HCEC 1CT (cell line): Measurements from ENCODE around the gene EPS8.

ENCODE experiments used
- DNase-seq: peaks from one replicate; pipeline ENCODE4 v3.0.0-alpha.2; 2017

EPS8 gene

DNA sequence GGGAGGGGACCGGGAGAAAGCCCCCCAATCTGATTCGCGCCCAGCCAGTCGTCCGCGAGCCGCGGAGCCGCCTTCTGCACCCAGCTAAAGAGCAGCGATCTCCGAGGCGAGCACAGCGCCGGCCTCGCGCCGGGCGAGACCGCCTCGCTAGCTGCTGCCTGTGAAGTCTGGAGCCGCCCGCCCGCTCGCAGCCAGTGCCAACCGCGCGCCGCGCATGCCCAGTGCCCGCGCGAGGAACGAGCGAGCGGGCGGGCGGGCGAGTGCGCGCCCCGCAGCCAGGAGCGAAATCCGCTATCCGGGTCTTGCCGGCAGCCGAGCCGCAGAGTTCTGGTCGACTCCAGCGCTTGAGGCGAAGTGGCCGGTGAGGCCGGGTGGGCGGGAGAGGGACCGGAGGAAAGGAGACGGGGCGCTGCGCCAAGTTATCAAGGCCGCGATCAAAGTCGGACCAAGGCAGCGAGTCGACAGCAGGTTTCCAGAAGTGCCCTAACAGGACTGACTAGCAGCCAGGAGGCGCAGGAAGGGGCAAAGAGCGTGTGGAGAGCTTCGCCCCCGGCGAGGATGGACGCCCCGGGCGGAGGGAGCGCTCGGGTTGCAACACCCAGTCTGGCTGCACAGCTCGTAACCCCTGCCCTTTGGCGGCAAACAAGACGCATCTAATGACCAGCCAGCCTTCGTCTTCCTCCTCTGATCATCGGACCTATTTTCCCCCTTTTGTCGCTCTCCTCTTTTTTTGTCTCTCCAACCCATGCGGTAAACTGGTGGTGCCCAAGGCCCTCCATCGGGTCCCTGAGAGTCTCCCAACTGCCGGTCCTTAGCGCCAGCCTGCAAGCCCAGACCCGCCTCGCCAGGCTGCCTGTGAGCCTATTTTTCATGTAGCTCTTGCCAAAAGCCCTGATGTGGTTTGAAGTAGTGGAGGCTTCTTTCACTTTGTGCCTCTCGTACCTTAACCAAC, at the start of gene EPS8:
Gene EPS8, minus strand, starts transcription at position 169 of the 952 bp plus-strand sequence. CDS start 106,437 bp downstream, outside the sequence.
- DNase-seq = peak; percentile 93

DNA sequence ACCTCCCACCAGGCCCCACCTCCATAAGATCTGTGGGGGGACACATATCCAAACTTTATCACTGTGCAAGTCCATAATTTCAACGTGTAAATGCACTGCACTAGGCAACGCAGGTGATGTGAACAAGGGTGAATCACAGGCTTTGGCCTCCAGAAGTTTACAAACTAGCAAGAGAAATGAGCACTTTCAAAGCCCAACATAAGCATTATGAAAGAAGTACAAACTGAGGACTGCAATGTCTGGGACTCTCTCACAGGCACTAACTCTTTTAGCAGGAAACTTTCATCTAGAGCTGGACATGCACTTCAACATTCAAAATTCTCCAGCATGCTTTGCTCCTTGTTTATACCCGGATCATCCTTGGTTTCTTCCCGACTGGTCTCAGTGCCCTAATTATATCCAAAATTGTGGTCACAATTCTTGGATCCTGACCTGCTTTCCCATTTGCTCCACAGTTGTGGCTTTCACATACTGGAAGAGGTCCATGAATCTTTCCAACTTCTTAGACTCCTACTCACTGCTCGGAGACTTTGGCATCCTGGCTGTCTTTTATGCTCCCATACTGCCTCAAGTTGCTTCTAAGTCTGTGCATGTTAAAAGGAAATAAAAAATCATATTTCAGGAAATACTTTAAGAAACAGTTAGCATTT, 48.1 kb upstream of the EPS8 start:
- DNase-seq = no peak

GRCh38 chr12:15834575-15834974, 45.4 kb upstream of the EPS8 start:
- no peak for DNase-seq

DNA sequence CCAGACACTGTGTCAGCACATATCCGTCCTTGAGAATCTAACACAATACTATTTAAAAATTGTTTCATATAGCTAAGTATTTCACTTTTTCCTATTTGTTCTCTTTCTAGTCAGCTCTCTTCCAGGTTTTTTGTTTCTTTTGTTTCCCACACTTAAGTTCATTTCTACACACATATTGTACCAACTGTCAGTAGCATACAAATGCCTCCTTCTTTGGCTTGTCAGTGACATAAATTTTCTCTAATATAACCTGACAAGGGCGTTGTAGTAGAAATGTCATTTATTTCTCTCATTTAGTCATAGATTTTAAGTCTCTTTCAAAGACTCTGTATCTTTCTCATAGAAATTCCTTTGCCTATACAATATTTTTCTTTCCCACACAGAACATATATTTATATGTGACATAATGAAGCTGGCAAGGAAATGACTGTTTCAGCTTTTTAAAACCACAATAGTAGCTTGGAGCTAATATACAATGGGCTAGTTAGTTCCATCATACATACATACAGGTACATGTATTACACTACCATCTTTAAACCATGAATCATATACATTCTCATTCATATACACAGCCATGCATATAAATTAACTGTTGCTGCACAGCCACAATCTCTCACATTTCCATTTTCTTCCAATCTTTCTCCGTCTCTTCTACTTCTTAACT, 42.3 kb upstream of the EPS8 start:
- DNase-seq = no peak

DNA sequence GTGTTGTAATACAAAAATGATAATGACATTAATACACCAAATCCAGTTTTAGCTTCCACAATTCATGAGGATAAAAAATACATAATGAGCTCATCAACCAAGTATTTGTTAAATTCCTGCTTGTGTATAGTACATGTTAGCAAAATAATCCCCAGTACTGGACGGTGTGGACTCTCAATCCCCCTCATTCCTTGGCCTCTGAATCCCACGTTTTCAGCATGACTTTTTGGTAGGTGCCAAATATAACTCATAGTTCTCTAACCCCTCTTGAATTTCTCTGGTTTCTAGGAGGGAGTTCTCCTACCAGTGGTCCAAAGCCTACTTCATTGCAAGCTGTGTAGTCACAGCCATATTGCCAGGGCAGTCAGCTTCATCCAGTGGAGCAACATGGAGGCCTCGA, 41.4 kb upstream of the EPS8 start:
- peak; percentile 58 for DNase-seq

- DNase-seq = peak; percentile 56
Observed at GRCh38 chr12:15829949-15830348, 40.8 kb upstream of the EPS8 start.

DNA sequence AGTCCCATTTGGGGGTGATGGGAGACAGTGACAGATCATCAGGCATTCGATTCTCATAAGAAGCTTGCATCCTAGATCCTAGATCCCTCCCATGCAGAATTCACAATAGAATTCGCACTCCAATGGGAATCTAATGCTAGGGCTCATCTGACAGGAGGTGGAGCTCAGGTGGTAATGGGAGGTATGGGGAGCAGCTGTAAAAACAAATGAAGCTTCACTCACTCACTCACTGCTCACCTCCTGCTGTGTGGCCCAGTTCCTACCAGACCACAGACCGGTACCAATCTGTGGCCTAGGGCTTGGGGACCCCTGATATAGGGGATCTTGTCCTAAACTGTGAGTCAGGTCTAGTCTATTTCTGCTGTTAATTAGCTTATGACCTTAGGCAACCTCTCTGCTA, 40.1 kb upstream of the EPS8 start:
- DNase-seq = no peak

DNA sequence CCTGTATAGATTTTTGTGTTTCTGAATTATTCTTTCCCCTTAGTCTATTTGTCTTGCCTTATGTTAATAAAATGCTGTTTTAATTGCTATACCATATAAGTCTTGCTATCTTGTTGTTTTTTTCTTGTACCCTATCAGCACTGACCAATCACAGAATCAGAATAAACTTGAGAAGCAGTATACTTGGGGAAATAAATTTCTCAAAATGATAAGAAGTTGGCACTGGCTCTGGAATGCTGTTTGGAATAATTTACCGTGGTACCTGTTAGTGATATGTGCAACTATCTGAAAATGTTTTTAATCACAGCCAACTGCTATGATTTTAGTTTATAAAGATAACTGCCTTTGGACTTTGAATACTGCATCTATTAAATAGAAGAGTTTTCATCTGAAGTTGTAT, 37.9 kb upstream of the EPS8 start:
- no peak for DNase-seq

DNA sequence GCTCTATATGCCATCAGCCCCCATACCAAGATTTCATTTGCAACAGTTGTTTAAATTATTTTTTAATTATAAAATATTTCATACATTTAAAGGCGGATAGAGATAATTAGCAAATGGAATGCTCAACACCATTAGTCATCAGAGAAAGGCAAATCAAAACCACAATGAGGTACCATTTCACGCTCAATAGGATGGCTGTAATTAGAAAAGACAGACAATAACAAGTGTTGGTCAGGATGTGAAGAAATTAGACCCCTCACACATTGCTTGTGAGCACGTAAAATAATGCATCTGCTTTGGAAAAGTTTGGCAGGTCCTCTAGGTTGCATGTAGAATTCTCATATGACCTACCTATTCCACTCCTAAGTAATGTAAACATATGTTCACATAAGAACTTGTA, 35.3 kb upstream of the EPS8 start:
- no peak for DNase-seq

DNA sequence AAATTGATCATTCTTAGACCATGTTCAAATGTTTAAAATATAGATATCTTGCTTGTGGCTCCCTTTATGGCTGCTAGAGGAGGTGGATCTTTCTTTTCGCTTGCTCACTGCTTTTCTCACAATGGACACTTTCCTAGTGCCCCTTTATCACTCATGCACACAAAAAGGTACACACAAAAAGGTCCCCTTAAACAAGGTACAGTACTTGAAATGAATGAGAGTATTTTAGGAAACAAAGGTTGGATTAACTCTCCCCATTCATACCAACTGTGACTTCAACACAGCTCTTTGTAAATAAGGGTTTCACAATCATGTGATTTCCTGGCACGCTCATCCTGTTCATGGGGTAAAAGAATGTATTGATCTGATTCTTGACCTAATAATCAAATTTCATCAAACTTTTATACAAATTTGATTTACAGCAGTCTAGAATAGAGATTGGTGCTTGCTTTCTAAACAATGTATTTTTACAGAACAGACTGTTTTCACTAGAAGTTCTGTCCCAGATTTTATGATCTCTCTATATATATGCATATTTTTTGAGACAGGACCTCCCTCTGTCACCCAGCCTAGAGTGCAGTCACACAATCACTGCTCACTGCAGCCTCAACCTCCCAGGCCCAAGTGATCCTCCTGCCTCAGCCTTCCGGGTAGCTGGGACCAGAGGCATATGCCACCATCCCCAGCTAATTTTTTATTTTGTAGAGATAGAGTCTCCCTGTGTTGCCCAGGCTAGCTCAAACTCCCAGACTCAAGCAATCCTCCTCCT, 34.4 kb upstream of the EPS8 start:
- DNase-seq = no peak

- DNase-seq = no peak
Observed at GRCh38 chr12:15819644-15820437, 30.7 kb upstream of the EPS8 start.

- no peak for DNase-seq
Observed at GRCh38 chr12:15818418-15818817, 29.2 kb upstream of the EPS8 start.

DNA sequence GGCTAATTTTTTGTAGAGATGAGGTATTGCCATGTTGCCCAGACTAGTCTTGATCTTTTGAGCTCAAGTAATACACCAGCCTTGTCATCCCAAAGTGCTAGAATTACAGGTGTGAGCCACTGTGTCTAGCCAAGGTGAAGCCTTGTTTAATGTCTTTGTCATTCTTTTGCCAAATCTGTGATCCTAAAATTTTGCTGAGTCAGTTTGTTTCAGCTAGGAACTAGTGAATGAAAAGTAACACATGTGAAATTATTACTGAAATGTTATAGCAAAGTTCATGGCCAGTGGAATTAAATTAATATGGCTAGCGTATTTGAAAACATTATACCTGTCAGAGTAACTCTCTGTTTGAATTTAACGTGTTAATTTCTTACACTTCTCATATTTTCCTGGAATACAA, 26.5 kb upstream of the EPS8 start:
- no peak for DNase-seq

GRCh38 chr12:15811214-15812127, 22.3 kb upstream of the EPS8 start:
- no peak for DNase-seq

DNA sequence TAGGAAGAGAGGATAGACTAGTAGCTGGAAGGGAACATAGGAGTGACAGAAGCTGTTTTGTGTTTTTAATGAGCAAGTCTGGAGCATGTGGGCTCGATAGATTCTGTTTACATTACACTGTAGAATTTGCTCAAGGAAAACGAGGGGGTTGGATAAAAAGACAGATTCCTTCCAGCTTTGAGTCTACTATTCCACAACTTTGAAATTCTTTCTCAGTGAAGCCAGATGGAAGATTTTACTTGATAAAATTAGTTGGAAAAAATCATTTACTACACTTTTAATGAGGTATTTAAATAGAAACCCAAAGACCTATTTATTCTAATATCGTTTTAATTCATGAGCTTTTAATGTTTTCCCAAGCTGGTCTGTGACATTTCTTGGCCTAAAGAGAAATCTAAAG, 19.5 kb upstream of the EPS8 start:
- no peak for DNase-seq

DNA sequence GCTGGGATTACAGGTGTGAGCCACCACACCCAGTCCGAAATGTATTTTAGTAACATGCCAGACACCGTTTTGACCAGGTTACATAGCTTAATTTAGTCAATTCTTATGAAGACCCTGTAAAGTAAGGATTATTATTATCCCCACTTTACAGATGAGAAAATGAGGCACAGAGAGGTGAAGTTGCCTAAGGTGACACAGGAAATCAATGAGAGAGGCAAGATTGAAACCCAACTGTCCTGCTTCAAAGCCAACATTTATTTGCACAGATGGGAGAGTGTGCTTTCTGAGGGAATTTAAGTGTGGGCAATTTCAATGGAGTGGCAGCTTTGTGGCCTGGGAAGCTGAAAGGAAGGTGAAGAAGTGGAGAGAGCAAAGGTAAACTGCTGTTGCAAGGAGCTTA, 19.1 kb upstream of the EPS8 start:
- no peak for DNase-seq

DNA sequence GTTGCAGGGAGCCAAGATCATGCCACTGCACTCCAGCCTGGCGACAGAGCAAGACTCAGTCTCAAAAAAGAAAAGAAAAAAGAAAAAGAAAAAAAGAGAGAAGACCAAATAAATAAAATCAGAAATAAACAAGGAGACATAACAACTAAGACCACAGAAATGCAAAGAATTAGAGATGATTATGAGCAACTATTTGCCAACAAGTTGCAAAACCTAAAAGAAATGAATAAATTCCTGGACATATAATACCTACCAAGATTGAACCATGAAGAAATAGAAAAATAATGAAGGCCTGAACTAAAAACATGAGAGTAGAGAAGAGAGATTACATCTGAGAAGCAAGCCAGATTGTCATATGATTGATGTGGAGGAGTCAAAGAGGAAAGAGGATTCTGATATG, 17.6 kb upstream of the EPS8 start:
- no peak for DNase-seq

- no peak for DNase-seq
Observed at GRCh38 chr12:15801770-15802744, 12.9 kb upstream of the EPS8 start.

DNA sequence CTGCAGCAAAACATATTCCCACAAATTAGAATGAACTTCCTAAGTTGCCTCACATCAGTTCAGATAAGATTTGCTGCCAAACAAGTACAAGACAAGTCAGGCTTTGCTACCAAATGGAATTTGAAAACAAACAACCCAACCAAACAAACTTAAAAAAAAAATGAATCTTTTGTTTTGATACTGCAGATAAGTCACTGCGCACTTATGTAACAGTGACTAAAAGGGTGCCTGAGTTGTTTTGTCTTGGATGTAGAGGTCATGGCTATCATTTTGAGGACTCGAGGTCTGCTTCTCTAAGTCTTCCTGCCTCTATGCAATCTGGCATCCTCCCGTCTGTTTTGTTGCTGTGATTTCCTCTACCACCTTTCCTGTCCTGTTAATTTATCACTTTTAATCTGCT, 11.1 kb upstream of the EPS8 start:
- DNase-seq = no peak

DNA sequence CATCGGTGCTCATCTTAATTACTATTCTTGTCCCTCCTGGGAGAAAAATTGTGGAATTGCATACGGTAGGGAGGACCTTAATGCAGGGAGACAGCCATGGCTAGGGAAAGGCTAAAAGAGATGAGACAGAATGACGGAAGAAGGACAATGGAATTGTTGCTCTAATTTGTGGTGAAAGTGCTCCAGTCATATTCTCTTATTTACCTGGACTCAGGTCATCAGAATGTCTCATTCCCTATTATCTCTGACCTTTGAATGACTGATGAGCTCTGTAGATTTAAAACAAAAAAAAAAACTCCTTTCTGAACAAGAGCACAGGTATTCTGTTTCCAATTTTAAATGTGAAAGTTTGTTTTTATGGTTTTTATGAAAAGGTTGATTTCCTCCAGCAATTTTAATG, 8.6 kb upstream of the EPS8 start:
- no peak for DNase-seq
